B cell (primary cell): ENCODE measurements around the gene NCBP2. TPM values are rescaled to one million over a fixed set of nuclear protein-coding genes. Genes with fewer than 3 reads are reported as not detected.

ENCODE experiments used
- ATAC-seq: fragments of 200-7000 bp; cut with Tn5 transposase; one replicate; pipeline ENCODE4 v1.10.0; 2021; ENCODE audit warnings: low read depth, mild to moderate bottlenecking, moderate number of reproducible peaks, moderate library complexity
- CTCF ChIA-PET: fragments of 350-600 bp; sonication (Branson Sonifier 250); formaldehyde crosslinking; loops from one replicate; lab custom pipeline; 2021; ENCODE audit warnings: antibody characterized with exemption, inconsistent platforms; lab: Charles Lee
- POLR2A ChIA-PET: fragments of 350-600 bp; sonication (Branson Sonifier 250); formaldehyde crosslinking; loops from one replicate; lab custom pipeline; 2021; ENCODE audit warnings: antibody characterized with exemption; lab: Charles Lee
- DNase-seq: peaks from one replicate; pipeline ENCODE4 v3.0.0; 2013
- H2AFZ ChIP-seq: 2 replicates; pipeline ENCODE4 v1.6.1; 2012; ENCODE audit warnings: mild to moderate bottlenecking, low read depth, low read length; ENCODE audit not compliant: insufficient read depth, poor library complexity, severe bottlenecking
- H3K27ac ChIP-seq, 2 donors: 1 replicate in 1 of 2; 2 replicates in 1 of 2; pipeline ENCODE4 v1.5.1; 2012 to 2013; ENCODE audit warnings: low read length in 2 of 2, mild to moderate bottlenecking in 2 of 2, moderate library complexity in 1 of 2
- H3K27me3 ChIP-seq, 4 experiments: fragments of 200-600 bp in 1 of 4; sonication (generic) in 1 of 4; replicated peaks in 1 of 4; 1 replicate in 2 of 4; 2 replicates in 2 of 4; pipeline versions ENCODE4 v1.6.1 to v1.7.0; 2013 to 2016; ENCODE audit warnings: low read length in 3 of 4, mild to moderate bottlenecking in 2 of 4, mixed read lengths in 1 of 4, moderate library complexity in 1 of 4; ENCODE audit not compliant: insufficient read depth in 4 of 4, control insufficient read depth in 3 of 4; ENCODE audit errors: control extremely low read depth in 1 of 4
- H3K36me3 ChIP-seq, 2 experiments: replicated peaks in 1 of 2; 1 replicate in 1 of 2; 2 replicates in 1 of 2; pipeline versions ENCODE4 v1.6.1 to v1.7.1; 2013; ENCODE audit warnings: low read length in 1 of 2; ENCODE audit not compliant: insufficient read depth in 2 of 2, control insufficient read depth in 1 of 2; ENCODE audit errors: control extremely low read depth in 1 of 2, extremely low read depth in 1 of 2
- H3K4me1 ChIP-seq, 2 donors: fragments of 200-600 bp in 1 of 2; sonication (generic) in 1 of 2; 1 replicate in 1 of 2; 2 replicates in 1 of 2; pipeline versions ENCODE4 v1.5.1 to v1.6.1; 2013 to 2017; ENCODE audit warnings: low read length in 2 of 2; ENCODE audit not compliant: control insufficient read depth in 2 of 2, insufficient read depth in 2 of 2
- H3K4me2 ChIP-seq: replicated peaks from 2 replicates; pipeline ENCODE3; 2012; ENCODE audit warnings: mild to moderate bottlenecking, low read depth, low read length; ENCODE audit not compliant: poor library complexity, severe bottlenecking
- H3K4me3 ChIP-seq, 5 experiments: fragments of 200-600 bp in 1 of 5; sonication (generic) in 1 of 5; 1 replicate in 3 of 5; 2 replicates in 2 of 5; pipeline versions ENCODE4 v1.5.1 to v1.7.0; 2011 to 2016; ENCODE audit warnings: low read length in 4 of 5, mild to moderate bottlenecking in 4 of 5, low read depth in 2 of 5, control low read depth in 1 of 5, moderate library complexity in 1 of 5; ENCODE audit not compliant: insufficient read depth in 1 of 5; ENCODE audit errors: control extremely low read depth in 1 of 5, extremely low read depth in 1 of 5
- H3K79me2 ChIP-seq: fragments of 200-600 bp; sonication (generic); one replicate; pipeline ENCODE4 v1.6.0; 2016; ENCODE audit warnings: low read length; ENCODE audit not compliant: control insufficient read depth, insufficient read depth
- H3K9ac ChIP-seq: fragments of 200-600 bp; sonication (generic); 2 replicates; pipeline ENCODE4 v1.6.1; 2017; ENCODE audit warnings: mild to moderate bottlenecking, low read length, moderate library complexity
- H3K9me3 ChIP-seq, 3 donors: one replicate each; pipeline versions ENCODE4 v1.6.1 to v1.7.1; 2013; ENCODE audit warnings: low read length in 2 of 3; ENCODE audit not compliant: control insufficient read depth in 2 of 3, insufficient read depth in 1 of 3; ENCODE audit errors: control extremely low read depth in 1 of 3
- H4K20me1 ChIP-seq: 2 replicates; pipeline ENCODE4 v1.6.0; 2012; ENCODE audit warnings: mild to moderate bottlenecking, low read length; ENCODE audit not compliant: insufficient read depth, control insufficient read depth, poor library complexity, severe bottlenecking
- H3K27ac Mint-ChIP-seq: one replicate; pipeline ENCODE4 v1.8.0; 2021; ENCODE audit warnings: mixed read lengths
- H3K27me3 Mint-ChIP-seq: one replicate; pipeline ENCODE4 v1.8.0; 2021; ENCODE audit warnings: mixed read lengths
- H3K4me1 Mint-ChIP-seq: one replicate; pipeline ENCODE4 v1.8.0; 2021; ENCODE audit warnings: mixed read lengths
- H3K4me3 Mint-ChIP-seq: one replicate; pipeline ENCODE4 v1.8.0; 2021; ENCODE audit warnings: mixed read lengths
- H3K9me3 Mint-ChIP-seq: one replicate; pipeline ENCODE4 v1.8.0; 2022; ENCODE audit warnings: mixed read lengths; ENCODE audit not compliant: insufficient read depth
- CTCF ChIP-seq: fragments of 200-600 bp; IDR thresholded peaks from one replicate; pipeline ENCODE4 v1.8.0; 2022; ENCODE audit warnings: antibody characterized with exemption, mild to moderate bottlenecking
- EZH2 ChIP-seq: IDR thresholded peaks from 2 replicates; pipeline ENCODE4 v1.6.1; 2012; ENCODE audit warnings: borderline replicate concordance, low read depth, mild to moderate bottlenecking, moderate library complexity, low read length; ENCODE audit not compliant: insufficient read depth, poor library complexity, severe bottlenecking
- WGBS: methylation state at CpG from one replicate; pipeline ENCODE4 v1.1.5; 2013; ENCODE audit warnings: missing lambda C conversion rate; ENCODE audit not compliant: insufficient coverage; 5-methylcytosine and 5-hydroxymethylcytosine counted together
- intact Hi-C: fragments of 100-400 bp; cut with micrococcal nuclease; formaldehyde crosslinking; loops from one replicate; pipeline ENCODE4 v1.10.0; 2022
- polyA plus RNA-seq: library from polyadenylated mRNA; depleted of rRNA; stranded (reverse); fragments of >200 nt; gene quantifications from 2 replicates; pipeline ENCODE4 v1.2.3, GENCODE V29; 2012
- total RNA-seq, 2 donors: library from RNA; stranded (reverse); fragments of 120-200 nt in 1 of 2; gene quantifications; 1 replicate in 1 of 2; 2 replicates in 1 of 2; pipeline versions ENCODE4 v1.2.3 to v1.2.4, GENCODE V29; 2013 to 2022

Gene NCBP2
- total and polyA plus RNA-seq, 2 donors (not counting 1 experiment from before 2014, with no cell fraction given): 25.5 to 95.0 TPM

- 96% methylated on average over 6 of the region's 6 CpGs for WGBS
- H3K4me2 ChIP-seq: no peak overlapping the region
Observed at GRCh38 chr3:196985298-196985697, 43.0 kb upstream of the NCBP2 start.

GRCh38 chr3:196983186-196983585 is 40.9 kb upstream of the NCBP2 start:
- WGBS: no CpG with 5 or more reads among the region's 1 CpG
- Mint-ChIP-seq H3K27me3 (peaks cover 37% of the 10 kb centered on the region), H3K4me1 (no peaks in the 10 kb centered on the region), H3K9me3 (peaks cover 6% of the 10 kb centered on the region), H3K4me3 (no peak overlapping the region), H3K27ac (no peak overlapping the region)
- Histone ChIP-seq H3K4me1 (peaks cover 0 to 6% of the 10 kb centered on the region in 2 donors), H3K9ac (no peak overlapping the region), H3K4me2 (no peak overlapping the region), H3K79me2 (no peaks in the 10 kb centered on the region), H2AFZ (no peak overlapping the region), H3K4me3 (no peak overlapping the region), H3K27me3 (peaks cover 0 to 7% (median under 1%) of the 10 kb centered on the region in 4 experiments), H3K36me3 (no peaks in the 10 kb centered on the region), H3K27ac (no peak overlapping the region), H4K20me1 (no peaks in the 10 kb centered on the region), H3K9me3 (peaks cover 1 to 6% (median 5%) of the 10 kb centered on the region in 3 donors)
- TF ChIP-seq EZH2: no peak
- no peak for TF ChIP-seq CTCF
- ChIA-PET POLR2A (no interaction called here), CTCF (no interaction called here)
- no peak for ATAC-seq
- intact Hi-C loops: no loop called here
- no peak for DNase-seq

More at GRCh38 chr3:196985298-196985697, 43.0 kb upstream of the NCBP2 start:
- ATAC-seq (no peak), DNase-seq (no peak)
- Mint-ChIP-seq H3K4me1 (no peaks in the 10 kb centered on the region), H3K27ac (no peak overlapping the region), H3K27me3 (peaks cover 28% of the 10 kb centered on the region), H3K4me3 (no peak overlapping the region), H3K9me3 (peaks cover 6% of the 10 kb centered on the region)
- ChIA-PET POLR2A (no interaction called here), CTCF (interaction anchor here (1.7 kb wide), 1 partner anchor 44 kb away, joined by 5 read pairs; the partner anchor contains the start of gene MELTF)
- H3K4me1 ChIP-seq: no peaks in the 10 kb centered on the region
- intact Hi-C loops: no loop called here
- H3K79me2 ChIP-seq: no peaks in the 10 kb centered on the region
- H3K27me3 ChIP-seq: peaks cover 0 to 8% (median 2%) of the 10 kb centered on the region in 4 experiments
- H3K27ac ChIP-seq: no peak overlapping the region
- TF ChIP-seq CTCF: no peak
- TF ChIP-seq EZH2: no peak
- no peaks in the 10 kb centered on the region for H4K20me1 ChIP-seq
- no peak overlapping the region for H2AFZ ChIP-seq
- no peak overlapping the region for H3K9ac ChIP-seq
- H3K4me3 ChIP-seq: no peak overlapping the region
- peaks cover 1 to 6% (median 5%) of the 10 kb centered on the region in 3 donors for H3K9me3 ChIP-seq
- H3K36me3 ChIP-seq: no peaks in the 10 kb centered on the region
